ENCODE measurements around the gene NUMBL. TPM values are rescaled to one million over a fixed set of nuclear protein-coding genes. Genes with fewer than 3 reads are reported as not detected.

The NUMBL gene
- total and polyA plus RNA-seq, 2 of the 8 experiments (the other 6 are each of a cell fraction or from before 2014, with no cell fraction given) = 13.5 to 24.8 TPM

- H2AFZ ChIP-seq (ENCODE audit: low read length) = no peak overlapping the region
- peak overlapping the region; percentile 86 for H4K8ac ChIP-seq (ENCODE audit: extremely low read depth, insufficient read depth, low read length)
- peak overlapping the region; percentile 89 to 94 for H3K4me2 ChIP-seq (ENCODE audit: insufficient read depth in 1 of 2, low read depth in 2 of 2, low read length in 2 of 2)
- H3K9me3 ChIP-seq (ENCODE audit: insufficient read depth in 2 of 2, low read depth in 1 of 2, low read length in 1 of 2) = no peaks in the 10 kb centered on the region
- peak overlapping the region; percentile 90 for H4K91ac ChIP-seq (replicated peaks; ENCODE audit: insufficient read length, low read length)
- H2BK15ac ChIP-seq (ENCODE audit: low read length) = peak overlapping the region; percentile 88; the same call in 1 of the 2 replicates
- FAIRE-seq (no peak), DNase-seq (ENCODE audit: low read depth in 1 of 2, low spot score in 2 of 2) (peak in 1 of 2 experiments; percentile 59)
- H3K4me3 ChIP-seq (ENCODE audit: extremely low read depth in 1 of 4, insufficient read depth in 2 of 4, low read depth in 3 of 4, low read length in 4 of 4) = peak overlapping the region in 1 of 4 experiments; percentile 70; a peak in 3 of 8 replicates
- peaks cover 0 to 21% of the 10 kb centered on the region in 2 experiments; a peak in 3 of 4 replicates for H3K79me2 ChIP-seq (ENCODE audit: control insufficient read depth in 1 of 2, insufficient read depth in 2 of 2, low read length in 2 of 2)
- H4K5ac ChIP-seq (ENCODE audit: insufficient read length, low read depth, low read length) = peak overlapping the region; percentile 78
- 0 out of 2 replicates have a peak, but pooled peaks have one; percentile 25 for TF ChIP-seq TAF1 (IDR thresholded peaks at IDR 0.05; ENCODE audit: low read depth, low read length)
- TF ChIP-seq, protein P1, sequence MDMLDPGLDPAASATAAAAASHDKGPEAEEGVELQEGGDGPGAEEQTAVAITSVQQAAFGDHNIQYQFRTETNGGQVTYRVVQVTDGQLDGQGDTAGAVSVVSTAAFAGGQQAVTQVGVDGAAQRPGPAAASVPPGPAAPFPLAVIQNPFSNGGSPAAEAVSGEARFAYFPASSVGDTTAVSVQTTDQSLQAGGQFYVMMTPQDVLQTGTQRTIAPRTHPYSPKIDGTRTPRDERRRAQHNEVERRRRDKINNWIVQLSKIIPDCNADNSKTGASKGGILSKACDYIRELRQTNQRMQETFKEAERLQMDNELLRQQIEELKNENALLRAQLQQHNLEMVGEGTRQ (IDR thresholded peaks at IDR 0.05; ENCODE audit: low read length) = no peak
- no peak for TF ChIP-seq POU5F1 (IDR thresholded peaks at IDR 0.05; ENCODE audit: low read depth, low read length)
- 0 out of 2 replicates have a peak, but pooled peaks have one; percentile 0 for TF ChIP-seq RBBP5 (IDR thresholded peaks at IDR 0.05; ENCODE audit: borderline replicate concordance, low read depth, low read length)
- no peak for TF ChIP-seq TEAD4 (IDR thresholded peaks at IDR 0.05; ENCODE audit: low read depth, low read length)
- H3K27ac ChIP-seq (ENCODE audit: low read depth, low read length) = peak overlapping the region; percentile 86; the same call in 1 of the 2 replicates
- peak overlapping the region; percentile 93 for H3K4ac ChIP-seq (replicated peaks; ENCODE audit: insufficient read length, low read depth, low read length)
- H3K79me1 ChIP-seq (ENCODE audit: low read depth, low read length) = peaks cover 12% of the 10 kb centered on the region
- peak overlapping the region; percentile 95 for H3K18ac ChIP-seq (ENCODE audit: extremely low read depth, low read length)
- peak overlapping the region; percentile 75 for H2BK12ac ChIP-seq (ENCODE audit: low read depth, low read length)
- H3K4me1 ChIP-seq (replicated peaks in 1 of 4; ENCODE audit: control insufficient read depth in 3 of 4, insufficient read depth in 4 of 4, low read length in 3 of 4) = peaks cover 0 to 25% (median 15%) of the 10 kb centered on the region in 4 experiments; a peak in 6 of 7 replicates
- CTCF ChIA-PET (ENCODE audit: partially characterized antibody) = interaction anchor here (0.9 to 3.2 kb wide), 7 partner anchors 10 to 470 kb away, joined by 3 to 15 read pairs (median 3); partner anchors contain the start of genes COQ8B and ITPKC
- peak overlapping the region; percentile 82 for H2BK120ac ChIP-seq (replicated peaks; ENCODE audit: low read depth, low read length)
- 65% methylated on average over 19 of the region's 24 CpGs; no CpG with 5 or more reads in 1 of the 2 experiments for WGBS, 2 experiments (ENCODE audit: extremely low coverage in 1 of 2, insufficient coverage in 1 of 2, insufficient read length in 1 of 2, insufficient replicate concordance in 2 of 2, low coverage in 1 of 2, low lambda C conversion rate in 2 of 2, missing lambda C conversion rate in 1 of 2)
- H3K27me3 ChIP-seq (replicated peaks in 1 of 4; ENCODE audit: control insufficient read depth in 3 of 4, extremely low read depth in 1 of 4, insufficient read depth in 3 of 4, low read length in 3 of 4) = no peaks in the 10 kb centered on the region
- POLR2A ChIA-PET (ENCODE audit: partially characterized antibody) = interaction anchor here (0.5 to 3.0 kb wide), 20 partner anchors 8 to 1191 kb away, joined by 3 to 24 read pairs (median 4); partner anchors contain the start of genes ACTMAP, COQ8B, EGLN2 and ITPKC
- no peak overlapping the region for H3K14ac ChIP-seq (ENCODE audit: insufficient read length)
- H2BK5ac ChIP-seq (ENCODE audit: low read depth, low read length) = peak overlapping the region; percentile 87
- peaks cover 6 to 14% of the 10 kb centered on the region in 2 experiments for H4K20me1 ChIP-seq (replicated peaks in 1 of 2; ENCODE audit: control insufficient read depth in 1 of 2, insufficient read depth in 2 of 2, low read length in 2 of 2)
- H3K23ac ChIP-seq (ENCODE audit: insufficient read length) = no peak overlapping the region
- H3K56ac ChIP-seq (replicated peaks; ENCODE audit: insufficient read length, low read depth, low read length) = no peak overlapping the region
- peaks cover 0 to 15% (median 8%) of the 10 kb centered on the region in 4 experiments; a peak in 5 of 8 replicates for H3K36me3 ChIP-seq (ENCODE audit: control insufficient read depth in 2 of 4, insufficient read depth in 4 of 4, low read length in 3 of 4)
- H2AK5ac ChIP-seq (ENCODE audit: low read depth, low read length) = peak overlapping the region; percentile 28; the same call in 1 of the 2 replicates
- peak overlapping the region in 1 of 4 experiments; percentile 73; a peak in 3 of 7 replicates for H3K9ac ChIP-seq (replicated peaks in 1 of 4; ENCODE audit: extremely low read depth in 1 of 4, low read depth in 3 of 4, low read length in 3 of 4)
- H2BK20ac ChIP-seq (ENCODE audit: low read length) = no peak overlapping the region
- peaks cover 13% of the 10 kb centered on the region for H3K23me2 ChIP-seq (ENCODE audit: low read depth, low read length)
Measured at GRCh38 chr19:40691421-40692211, 1.2 kb upstream of the NUMBL start.
